Smooth muscle cell of the coronary artery (primary cell): Measurements from ENCODE around the gene METTL5. TPM values are rescaled to one million over a fixed set of nuclear protein-coding genes. Genes with fewer than 3 reads are reported as not detected.

Experiments used
- total RNA-seq: library from RNA; depleted of rRNA; stranded (reverse); fragments of >200 nt; gene quantifications from 2 replicates; pipeline ENCODE4 v1.2.3, GENCODE V29; 2014; ENCODE audit warnings: low replicate concordance

Gene METTL5
- 32.7 and 35.9 TPM in 2 replicates for total RNA-seq

GRCh38 chr2:169824373-169825333 is at the start of gene METTL5:
METTL5 (minus strand) TSS chr2:169824905; CDS start chr2:169824597, 308 bp downstream.

GRCh38 chr2:169827272-169828140 is 2.8 kb upstream of the METTL5 start, which contains the start of gene UBR3:
UBR3 (plus strand) TSS chr2:169827454; CDS start chr2:169827508, 54 bp downstream.

GRCh38 chr2:169798718-169799592 is 25.8 kb downstream of the METTL5 start, which contains the start of gene SSB:
SSB (plus strand) TSS chr2:169798871; CDS start chr2:169800961, 2,090 bp downstream.

Other genes starting within 250 kb of the METTL5 start
- 14.7 and 20.7 TPM in 2 replicates for gene PPIG, start 240.6 kb downstream of the METTL5 start, total RNA-seq
- gene CFAP210, start 130.5 kb downstream of the METTL5 start, total RNA-seq, result not detected in 2 replicates
- gene PHOSPHO2, start 130.4 kb downstream of the METTL5 start, total RNA-seq, result 0.94 and 1.2 TPM in 2 replicates
- gene KLHL23, start 91.1 kb downstream of the METTL5 start, total RNA-seq, result 2.4 and 3.0 TPM in 2 replicates
- gene SSB, start 26.0 kb downstream of the METTL5 start, total RNA-seq, result 37.2 and 87.2 TPM in 2 replicates
- 24.3 and 24.7 TPM in 2 replicates for gene UBR3, start 2.5 kb upstream of the METTL5 start, total RNA-seq